ENCODE measurements around the gene GATA5.

GATA5 gene

GRCh38 chr20:62475772-62476055, at the start of gene GATA5:
GATA5 (minus strand) TSS chr20:62475995; CDS start chr20:62475521, 474 bp downstream.
- DNase-seq (ENCODE audit: low read depth in 2 of 2) = no peak

GRCh38 chr20:62525014-62525413, 49.2 kb upstream of the GATA5 start:
- DNase-seq (ENCODE audit: low read depth in 2 of 2) = no peak

GRCh38 chr20:62524505-62524911, 48.7 kb upstream of the GATA5 start:
- DNase-seq (ENCODE audit: low read depth in 2 of 2) = no peak

- peak; percentile 9 to 39 for DNase-seq (ENCODE audit: low read depth in 2 of 2)
Observed at GRCh38 chr20:62523473-62524203, 47.8 kb upstream of the GATA5 start.

GRCh38 chr20:62522748-62523396, 47.1 kb upstream of the GATA5 start:
- no peak for DNase-seq (ENCODE audit: low read depth in 2 of 2)

- no peak for DNase-seq (ENCODE audit: low read depth in 2 of 2)
Observed at GRCh38 chr20:62519826-62520225, 44.0 kb upstream of the GATA5 start.

- no peak for DNase-seq (ENCODE audit: low read depth in 2 of 2)
Observed at GRCh38 chr20:62518911-62519310, 43.1 kb upstream of the GATA5 start.

- no peak for DNase-seq (ENCODE audit: low read depth in 2 of 2)
Observed at GRCh38 chr20:62517901-62518610, 42.3 kb upstream of the GATA5 start.

- DNase-seq (ENCODE audit: low read depth in 2 of 2) = no peak
Observed at GRCh38 chr20:62517168-62517567, 41.4 kb upstream of the GATA5 start.

GRCh38 chr20:62516338-62516737, 40.5 kb upstream of the GATA5 start:
- DNase-seq (ENCODE audit: low read depth in 2 of 2) = no peak

- no peak for DNase-seq (ENCODE audit: low read depth in 2 of 2)
Observed at GRCh38 chr20:62515826-62516225, 40.0 kb upstream of the GATA5 start.

GRCh38 chr20:62515280-62515679, 39.5 kb upstream of the GATA5 start:
- DNase-seq (ENCODE audit: low read depth in 2 of 2) = no peak

GRCh38 chr20:62513991-62514390, 38.2 kb upstream of the GATA5 start:
- DNase-seq (ENCODE audit: low read depth in 2 of 2) = no peak

- no peak for DNase-seq (ENCODE audit: low read depth in 2 of 2)
Observed at GRCh38 chr20:62511915-62512610, 36.3 kb upstream of the GATA5 start.

- DNase-seq (ENCODE audit: low read depth in 2 of 2) = no peak
Observed at GRCh38 chr20:62511300-62511914, 35.6 kb upstream of the GATA5 start.

GRCh38 chr20:62508641-62509051, 32.9 kb upstream of the GATA5 start:
- DNase-seq (ENCODE audit: low read depth in 2 of 2) = no peak

GRCh38 chr20:62507991-62508640, 32.3 kb upstream of the GATA5 start:
- DNase-seq (ENCODE audit: low read depth in 2 of 2) = no peak

GRCh38 chr20:62507323-62507722, 31.5 kb upstream of the GATA5 start:
- DNase-seq (ENCODE audit: low read depth in 2 of 2) = no peak

- no peak for DNase-seq (ENCODE audit: low read depth in 2 of 2)
Observed at GRCh38 chr20:62506791-62507190, 31.0 kb upstream of the GATA5 start.

- no peak for DNase-seq (ENCODE audit: low read depth in 2 of 2)
Observed at GRCh38 chr20:62506087-62506486, 30.3 kb upstream of the GATA5 start.

GRCh38 chr20:62505337-62506045, 29.7 kb upstream of the GATA5 start:
- DNase-seq (ENCODE audit: low read depth in 2 of 2) = no peak

Data from stimulated activated CD4-positive, alpha-beta T cell treated with anti-CD3 and anti-CD28 coated beads, Interleukin-1b, Interleukin-23, amount 100 ng/mL, for 1 hour (primary cell).